SH-SY5Y (cell line): ENCODE data around the gene MLXIPL.

Source experiments
- GATA2 ChIP-seq: IDR thresholded peaks from 2 replicates; pipeline ENCODE4 v1.6.1; 2011; ENCODE audit warnings: mild to moderate bottlenecking, low read depth, low read length
- GATA3 ChIP-seq: IDR thresholded peaks from 2 replicates; pipeline ENCODE4 v1.6.1; 2011; ENCODE audit warnings: low read depth, mild to moderate bottlenecking, low read length, moderate library complexity

DNA sequence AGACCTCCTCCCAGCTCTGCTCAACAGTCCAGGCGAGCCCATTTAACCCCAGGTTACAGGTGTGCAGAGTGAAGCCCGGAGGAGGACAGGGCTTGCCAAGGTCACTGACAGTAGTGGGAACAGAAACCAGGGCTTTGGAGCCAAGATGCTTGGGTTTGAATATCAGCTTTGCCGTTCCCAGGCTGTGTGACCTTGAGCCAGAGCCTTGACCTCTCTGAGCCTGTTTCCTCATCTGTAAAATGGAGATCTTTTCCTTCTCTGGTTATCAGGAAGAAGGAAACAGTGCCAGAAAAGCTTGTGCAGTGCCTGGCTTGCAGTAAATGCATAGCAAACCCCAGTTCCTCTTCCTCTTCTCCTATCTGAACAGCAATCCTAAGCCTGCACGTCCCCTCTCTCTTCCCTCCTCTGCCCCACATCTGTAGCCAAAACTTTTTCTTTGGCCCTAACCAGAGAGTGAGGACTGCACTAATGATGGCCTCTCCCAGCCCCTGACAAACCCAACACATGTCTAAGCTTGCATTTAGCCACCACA lies 21.4 kb upstream of the MLXIPL start:
- TF ChIP-seq GATA2 (no peak), GATA3 (no peak)
